Fibroblast of the aortic adventitia (primary cell): ENCODE measurements around the gene SFXN3. TPM values are rescaled to one million over a fixed set of nuclear protein-coding genes. Genes with fewer than 3 reads are reported as not detected.
A peak's percentile ranks its signal among the peaks of the same experiment; 100 is the strongest.

Source experiments
- DNase-seq: peaks from one replicate; pipeline ENCODE4 v3.0.0-alpha.2; 2010; ENCODE audit warnings: low read depth
- H3K4me3 ChIP-seq: 2 replicates; pipeline ENCODE4 v1.5.1; 2011; ENCODE audit warnings: low read depth, mild to moderate bottlenecking, control low read depth, low read length, moderate library complexity
- CTCF ChIP-seq: IDR thresholded peaks from 2 replicates; pipeline ENCODE4 v1.5.1; 2011; ENCODE audit warnings: mild to moderate bottlenecking, low read length, control low read depth, inconsistent platforms; ENCODE audit not compliant: insufficient read depth
- total RNA-seq: library from RNA; depleted of rRNA; stranded (reverse); fragments of >200 nt; gene quantifications from 2 replicates; pipeline ENCODE4 v1.2.3, GENCODE V29; 2012; ENCODE audit warnings: low replicate concordance

SFXN3 gene
- total RNA-seq, 1 donor: 83.2 TPM

DNA sequence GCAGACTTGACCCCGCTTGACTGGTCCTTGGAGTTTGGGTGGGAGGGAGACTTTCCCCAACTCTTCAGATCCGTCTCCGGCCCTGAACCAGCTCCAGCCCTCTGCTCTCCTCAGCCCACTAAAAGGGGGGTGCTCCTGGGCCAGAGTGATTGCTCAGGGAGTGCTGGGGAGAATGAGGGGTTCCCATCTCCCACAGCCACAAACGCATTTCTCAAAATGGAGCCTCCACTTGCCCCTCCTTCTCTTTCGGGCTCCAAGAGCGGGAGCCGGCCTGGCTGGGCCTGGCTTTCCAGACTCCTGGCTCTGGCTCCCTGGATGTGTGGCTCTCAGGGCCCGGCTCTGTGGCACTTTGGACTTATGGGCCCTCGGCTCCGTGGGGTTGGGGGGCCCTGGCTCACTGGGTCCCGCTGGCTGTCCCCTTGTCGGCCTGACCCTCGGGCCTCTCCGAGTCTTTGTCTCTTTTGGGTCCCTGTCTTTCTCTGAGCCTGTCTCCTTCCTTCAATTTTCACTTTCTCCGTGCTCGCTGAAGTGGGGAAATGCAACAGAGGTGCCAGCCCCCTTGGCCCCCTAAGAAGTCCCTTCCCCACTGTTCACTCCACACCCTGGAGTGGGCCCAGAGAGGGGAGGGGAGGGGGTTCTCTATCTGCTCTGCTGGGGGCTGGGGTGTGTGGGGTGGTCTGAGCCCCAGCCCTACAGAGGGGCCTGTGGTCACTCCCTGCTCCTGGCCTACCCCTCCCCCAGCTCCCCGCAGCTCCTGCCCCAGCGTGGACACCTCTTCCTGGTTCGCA lies 30.7 kb upstream of the SFXN3 start:
- TF ChIP-seq CTCF: no peak
- DNase-seq: peak; percentile 26
- H3K4me3 ChIP-seq: peak overlapping the region; percentile 86

- TF ChIP-seq CTCF: no peak
- H3K4me3 ChIP-seq: peak overlapping the region; percentile 86
- DNase-seq: peak; percentile 89
These were observed 29.9 kb upstream of the SFXN3 start for GRCh38 chr10:101000915-101001658.

DNA sequence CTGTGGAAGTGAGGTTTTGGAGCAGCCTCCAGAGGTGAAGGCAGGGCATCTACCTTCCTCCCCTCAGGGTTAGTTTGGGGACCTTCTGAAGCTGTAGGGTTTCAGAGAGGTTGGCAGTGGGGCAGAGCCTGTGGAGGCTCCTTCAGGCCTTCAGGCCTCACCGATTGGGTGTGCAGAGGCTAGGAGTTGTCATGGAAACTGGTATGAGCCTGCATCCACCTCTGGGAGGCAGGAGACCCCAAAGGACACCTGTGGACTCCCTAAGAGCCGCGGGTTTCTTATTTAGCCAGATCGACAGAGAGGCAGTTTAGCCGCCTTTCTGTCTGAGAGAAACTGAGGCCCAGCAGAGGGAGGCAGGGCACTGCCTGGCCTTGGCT lies 29.4 kb upstream of the SFXN3 start:
- TF ChIP-seq CTCF: no peak
- H3K4me3 ChIP-seq: peak overlapping the region; percentile 86
- no peak for DNase-seq

GRCh38 chr10:101002456-101002855 lies 28.6 kb upstream of the SFXN3 start:
- TF ChIP-seq CTCF: no peak
- DNase-seq: no peak
- peak overlapping the region; percentile 86 for H3K4me3 ChIP-seq

DNA sequence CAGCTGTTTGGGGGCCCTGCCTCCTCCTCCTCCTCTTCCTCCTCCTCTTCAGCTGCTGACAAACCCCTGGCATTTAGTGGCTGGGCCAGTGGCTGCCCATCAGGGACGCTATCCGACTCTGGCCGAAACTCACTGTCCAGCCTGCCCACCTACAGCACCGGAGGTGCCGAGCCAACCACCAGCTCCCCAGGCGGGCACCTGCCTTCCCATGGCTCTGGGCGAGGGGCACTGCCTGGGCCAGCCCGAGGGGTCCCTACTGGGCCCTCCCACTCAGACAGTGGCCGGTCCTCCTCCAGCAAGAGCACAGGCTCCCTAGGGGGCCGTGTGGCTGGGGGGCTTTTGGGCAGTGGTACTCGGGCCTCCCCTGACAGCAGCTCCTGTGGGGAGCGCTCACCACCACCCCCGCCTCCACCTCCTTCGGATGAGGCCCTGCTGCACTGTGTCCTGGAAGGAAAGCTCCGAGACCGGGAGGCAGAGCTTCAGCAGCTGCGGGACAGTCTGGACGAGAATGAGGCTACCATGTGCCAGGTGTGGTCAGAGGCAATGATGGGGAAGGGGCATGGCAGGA lies 27.3 kb upstream of the SFXN3 start:
- no peak for DNase-seq
- H3K4me3 ChIP-seq: no peak overlapping the region
- TF ChIP-seq CTCF: no peak

- DNase-seq: no peak
- no peak for TF ChIP-seq CTCF
These were observed 25.7 kb upstream of the SFXN3 start for GRCh38 chr10:101005361-101005760.

More at GRCh38 chr10:101005361-101005760, 25.7 kb upstream of the SFXN3 start:
- H3K4me3 ChIP-seq: no peak overlapping the region
